Left cardiac atrium (tissue), 4 donors: ENCODE data around the gene SSH2. TPM values are rescaled to one million over a fixed set of nuclear protein-coding genes. Genes with fewer than 3 reads are reported as not detected.
A peak's percentile ranks its signal among the peaks of the same experiment; 100 is the strongest.

Experiments
- ATAC-seq, 2 donors: fragments of 200-7000 bp; cut with Tn5 transposase; one replicate each; pipeline ENCODE4 v1.9.1; 2020; ENCODE audit warnings: mild to moderate bottlenecking in 2 of 2, moderate library complexity in 2 of 2
- DNase-seq: peaks from one replicate; pipeline ENCODE4 v3.0.0-alpha.2; 2020
- intact Hi-C, 2 donors: fragments of 100-400 bp; cut with DNase I; formaldehyde crosslinking; loops; one replicate each; pipeline versions ENCODE4 v1.14.1 to v1.15.1; 2022 to 2023
- total RNA-seq, 2 donors: library from RNA; stranded (reverse); fragmentation: NEBNext Ultra II Directional; extraction: Animal tissue kit (Norgen Biotek cat#: 25700); gene quantifications; one replicate each; pipeline ENCODE4 v1.2.1, GENCODE V29; 2021
- donor health status: DM: no; HTN: yes; CAD: no.
- donor health status: DM: no; HTN: yes; CAD: no; lungs with severe emphysema.
- donor health status: DM: yes; HTN: yes; CAD: no.
- donor health status: Dilated cardiomyopathy.

The SSH2 gene
- total RNA-seq, 2 donors from 2014 or later = 33.0 to 41.3 TPM

- ATAC-seq (no peak), DNase-seq (no peak)
- intact Hi-C loops = loop anchor here in 1 of 2 donors (5.0 kb wide), 1 partner anchor 122 kb away; no protein-coding TSS in a partner anchor
Measured at GRCh38 chr17:29764748-29765147, 165.3 kb downstream of the SSH2 start.

- intact Hi-C loops = loop anchor here in 1 of 2 donors (5.0 kb wide), 1 partner anchor 122 kb away; no protein-coding TSS in a partner anchor
- no peak for ATAC-seq
Measured at GRCh38 chr17:29764217-29764616, 165.8 kb downstream of the SSH2 start.

GRCh38 chr17:29763273-29763672 lies 166.8 kb downstream of the SSH2 start:
- DNase-seq (no peak), ATAC-seq (no peak)
- intact Hi-C loops = loop anchor here in 1 of 2 donors (5.0 kb wide), 1 partner anchor 121 kb away; no protein-coding TSS in a partner anchor

More at GRCh38 chr17:29764217-29764616, 165.8 kb downstream of the SSH2 start:
- DNase-seq = no peak

GRCh38 chr17:29761040-29761761 lies 168.8 kb downstream of the SSH2 start:
- DNase-seq (peak; percentile 94), ATAC-seq (peak; percentile 99)
- intact Hi-C loops = loop anchor here in 1 of 2 donors (5.0 kb wide), 1 partner anchor 119 kb away; no protein-coding TSS in a partner anchor

GRCh38 chr17:29760279-29761039 lies 169.6 kb downstream of the SSH2 start:
- intact Hi-C loops = loop anchor here in 1 of 2 donors (5.0 kb wide), 1 partner anchor 118 kb away; no protein-coding TSS in a partner anchor
- DNase-seq (no peak), ATAC-seq (peak; percentile 29 to 33)

GRCh38 chr17:29758255-29758654 lies 171.8 kb downstream of the SSH2 start:
- intact Hi-C loops = loop anchor here in 1 of 2 donors (10.0 kb wide), 1 partner anchor 73 kb away; no protein-coding TSS in a partner anchor

GRCh38 chr17:29757788-29758187 lies 172.2 kb downstream of the SSH2 start:
- intact Hi-C loops = loop anchor here in 1 of 2 donors (10.0 kb wide), 1 partner anchor 73 kb away; no protein-coding TSS in a partner anchor
- ATAC-seq = no peak

More at GRCh38 chr17:29758255-29758654, 171.8 kb downstream of the SSH2 start:
- DNase-seq (no peak), ATAC-seq (no peak)

GRCh38 chr17:29753845-29754439 lies 176.1 kb downstream of the SSH2 start:
- intact Hi-C loops = loop anchor here in 1 of 2 donors (10.0 kb wide), 1 partner anchor 69 kb away; no protein-coding TSS in a partner anchor
- ATAC-seq = no peak
- no peak for DNase-seq

More at GRCh38 chr17:29757788-29758187, 172.2 kb downstream of the SSH2 start:
- no peak for DNase-seq

GRCh38 chr17:29749045-29749825 lies 180.8 kb downstream of the SSH2 start:
- no peak for DNase-seq
- intact Hi-C loops = no loop called here
- ATAC-seq = no peak

- intact Hi-C loops = no loop called here
- ATAC-seq = no peak
- no peak for DNase-seq
Measured at GRCh38 chr17:29748400-29748799, 181.6 kb downstream of the SSH2 start.

GRCh38 chr17:29747660-29748059 lies 182.4 kb downstream of the SSH2 start:
- no peak for DNase-seq
- intact Hi-C loops = no loop called here
- ATAC-seq = no peak

GRCh38 chr17:29746669-29747068 lies 183.4 kb downstream of the SSH2 start:
- DNase-seq (no peak), ATAC-seq (no peak)
- intact Hi-C loops = no loop called here

GRCh38 chr17:29744121-29744520 lies 185.9 kb downstream of the SSH2 start:
- intact Hi-C loops = no loop called here
- no peak for ATAC-seq
- DNase-seq = no peak

GRCh38 chr17:29742210-29742513 lies 187.9 kb downstream of the SSH2 start:
- DNase-seq (no peak), ATAC-seq (no peak)
- intact Hi-C loops = no loop called here

- DNase-seq (no peak), ATAC-seq (peak; percentile 33 to 43)
- intact Hi-C loops = no loop called here
Measured at GRCh38 chr17:29740017-29740416, 190.0 kb downstream of the SSH2 start.

GRCh38 chr17:29734640-29735039 lies 195.4 kb downstream of the SSH2 start:
- intact Hi-C loops = no loop called here
- ATAC-seq = no peak
- no peak for DNase-seq

- ATAC-seq (no peak), DNase-seq (no peak)
- intact Hi-C loops = no loop called here
Measured at GRCh38 chr17:29733166-29733565, 196.9 kb downstream of the SSH2 start.

GRCh38 chr17:29732613-29733012 lies 197.4 kb downstream of the SSH2 start:
- peak; percentile 93 to 97 for ATAC-seq
- intact Hi-C loops = no loop called here
- no peak for DNase-seq

GRCh38 chr17:29732209-29732608 lies 197.8 kb downstream of the SSH2 start:
- ATAC-seq (no peak), DNase-seq (no peak)
- intact Hi-C loops = no loop called here
